Stimulated activated CD4-positive, alpha-beta T cell treated with anti-CD3 and anti-CD28 coated beads, Interleukin-15, amount 100 ng/mL, for 1 hour (primary cell): Measurements from ENCODE around the gene PMP22.

Source experiments
- DNase-seq, 2 donors: peaks; one replicate each; pipeline ENCODE4 v3.0.0-alpha.2; 2020; ENCODE audit warnings: low read depth in 1 of 2, low spot score in 1 of 2

PMP22 gene

DNA sequence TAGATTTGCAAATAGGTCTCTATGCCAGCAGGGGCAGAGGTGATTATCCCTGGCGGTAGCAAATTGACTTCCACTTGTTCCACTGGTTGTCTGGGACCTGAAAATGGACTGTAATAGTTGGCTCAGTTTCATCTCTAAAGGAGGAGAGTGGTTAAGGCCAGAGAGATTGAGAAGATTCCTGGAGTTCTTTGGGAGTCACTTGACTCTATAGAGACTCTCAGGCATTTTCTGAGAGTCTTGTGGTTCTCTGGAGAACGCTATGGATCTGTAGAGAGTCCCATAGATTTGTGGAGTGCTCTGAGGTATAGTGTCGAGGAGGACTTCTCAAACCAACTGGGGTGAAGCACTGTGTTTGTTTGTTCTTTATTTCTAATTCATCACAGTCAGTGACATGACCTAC lies 8.9 kb upstream of the PMP22 start:
- DNase-seq = no peak

- no peak for DNase-seq
These were observed 8.1 kb upstream of the PMP22 start for GRCh38 chr17:15273141-15273793.

GRCh38 chr17:15271741-15272140 lies 6.6 kb upstream of the PMP22 start:
- DNase-seq = no peak

- no peak for DNase-seq
These were observed 5.7 kb upstream of the PMP22 start for GRCh38 chr17:15270628-15271381.

DNA sequence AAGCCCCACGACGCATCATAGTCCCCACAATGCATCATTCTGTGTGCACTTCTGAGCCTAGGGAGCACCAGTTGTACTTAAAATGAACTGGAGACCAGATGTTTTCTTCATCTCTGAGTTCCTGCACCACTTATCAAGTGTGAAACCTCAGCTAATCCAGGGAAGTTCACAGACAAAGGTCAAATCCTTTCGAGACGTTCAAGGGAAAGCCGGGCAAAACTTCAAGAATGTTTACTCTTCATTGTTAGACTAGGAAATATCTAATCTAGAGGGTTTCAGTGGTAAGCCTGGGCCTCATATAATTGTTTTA lies 4.6 kb upstream of the PMP22 start:
- no peak for DNase-seq

DNA sequence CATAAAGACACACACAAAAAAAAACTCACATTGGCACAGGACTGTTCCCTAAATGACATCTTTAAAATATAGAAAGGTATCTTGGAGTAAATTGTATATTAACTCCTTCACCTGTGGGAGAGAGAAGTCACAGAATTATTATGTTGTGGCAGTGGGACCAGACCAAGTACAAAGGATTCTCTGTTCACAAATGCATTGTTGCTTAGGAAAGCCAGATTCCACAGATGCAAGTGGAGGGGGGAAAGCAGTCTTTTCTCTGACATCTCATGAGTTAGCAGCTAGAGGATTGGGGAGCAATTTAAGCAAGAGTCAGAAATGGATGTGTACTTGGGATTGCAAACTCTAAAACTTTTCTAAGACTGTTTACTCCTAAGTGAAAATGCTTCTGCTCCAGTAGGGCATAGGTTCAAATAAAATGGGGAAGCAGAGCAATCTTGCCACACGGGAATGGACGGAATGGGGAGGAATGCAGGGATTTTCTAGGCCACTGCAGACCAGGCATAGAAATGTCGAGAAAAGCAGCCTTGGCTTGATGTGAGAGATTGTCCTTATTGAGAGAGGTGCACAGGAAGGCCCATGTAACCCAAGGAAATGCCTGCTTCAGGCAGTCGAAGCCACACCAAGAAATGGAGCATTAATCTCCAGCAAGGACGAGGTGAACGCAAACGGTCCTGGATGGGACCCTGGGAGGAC lies 4.1 kb upstream of the PMP22 start:
- DNase-seq = no peak

DNA sequence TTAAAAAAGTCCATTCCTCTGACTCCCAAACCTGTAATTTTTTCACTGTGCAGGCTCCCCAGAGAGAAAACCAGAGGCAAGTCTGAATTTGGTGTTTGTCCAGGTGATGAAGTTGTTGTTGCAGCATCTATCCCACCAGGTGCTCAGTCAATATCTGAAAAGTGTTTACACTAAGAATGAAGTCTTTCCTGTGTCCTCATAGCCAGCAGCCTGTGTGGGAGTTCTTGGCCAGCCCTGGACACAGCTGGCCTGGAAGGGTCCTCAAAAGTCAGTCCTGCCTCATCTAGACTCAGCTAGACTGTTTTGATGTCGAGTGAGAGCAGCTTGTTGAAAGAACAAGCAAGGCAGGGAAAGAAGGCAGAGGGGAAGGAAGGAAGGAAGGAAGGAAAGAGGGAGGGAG lies 3.3 kb upstream of the PMP22 start:
- DNase-seq = no peak

GRCh38 chr17:15267996-15268395 lies 2.9 kb upstream of the PMP22 start:
- DNase-seq = no peak

GRCh38 chr17:15266325-15267125 lies 1.4 kb upstream of the PMP22 start:
- DNase-seq = no peak

DNA sequence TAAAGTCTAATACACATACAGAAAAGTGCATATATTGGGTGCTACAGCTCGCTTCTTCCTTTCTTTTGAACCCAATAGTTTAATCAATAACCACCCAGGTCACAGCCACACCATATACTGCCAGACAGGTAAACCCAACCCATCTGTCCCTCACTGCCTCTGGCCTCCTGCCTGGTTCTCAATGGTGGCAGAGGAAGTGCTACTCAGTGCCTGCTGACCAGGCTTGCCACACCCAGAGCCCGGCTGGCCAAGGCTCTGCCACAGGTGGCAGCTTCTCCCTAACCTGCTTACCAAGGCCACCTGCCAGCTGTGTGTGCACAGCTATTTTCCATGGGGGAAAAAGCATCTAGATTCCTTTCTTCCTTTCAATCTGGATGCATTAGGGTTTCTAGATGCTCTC lies 584 bp downstream of the PMP22 start:
- DNase-seq = no peak

DNA sequence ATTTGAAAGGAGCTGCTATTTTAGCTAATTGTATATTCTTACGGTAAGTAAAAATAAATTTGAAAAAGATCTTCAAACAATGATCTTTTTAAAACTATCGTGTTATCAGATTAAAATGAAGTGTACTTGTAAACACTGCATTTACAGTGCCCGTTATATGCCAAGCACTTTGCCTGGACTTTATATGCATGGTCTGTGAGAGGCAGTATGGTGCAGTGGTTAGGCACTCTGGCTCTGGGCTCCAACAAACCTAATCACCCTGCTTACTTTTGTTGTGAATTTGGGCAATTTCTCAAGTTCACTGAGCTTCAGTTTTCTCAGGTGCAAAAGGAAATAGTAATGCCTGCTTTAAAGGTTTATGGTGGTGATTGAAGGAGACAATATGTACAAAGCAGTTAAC lies 1.4 kb downstream of the PMP22 start:
- DNase-seq = no peak

DNA sequence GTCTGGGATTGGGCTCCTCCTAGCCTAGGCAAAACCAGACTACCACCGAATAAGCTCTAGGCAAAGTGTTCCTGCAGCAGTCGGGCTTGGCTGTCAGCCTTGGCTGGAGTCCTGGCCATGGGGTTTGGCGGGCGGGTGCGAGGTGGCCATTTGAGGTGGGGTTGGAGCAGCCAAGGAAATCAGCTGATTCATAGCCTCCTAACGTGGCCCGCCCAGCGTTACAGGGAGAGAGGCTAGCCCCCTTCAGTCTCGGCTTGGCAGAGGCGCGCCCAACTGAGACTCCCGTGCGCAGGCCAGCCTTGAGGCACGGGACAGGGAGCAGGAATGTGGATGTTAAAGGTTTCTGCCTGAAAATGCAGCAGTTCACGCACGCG lies 1.9 kb downstream of the PMP22 start:
- DNase-seq = no peak

DNA sequence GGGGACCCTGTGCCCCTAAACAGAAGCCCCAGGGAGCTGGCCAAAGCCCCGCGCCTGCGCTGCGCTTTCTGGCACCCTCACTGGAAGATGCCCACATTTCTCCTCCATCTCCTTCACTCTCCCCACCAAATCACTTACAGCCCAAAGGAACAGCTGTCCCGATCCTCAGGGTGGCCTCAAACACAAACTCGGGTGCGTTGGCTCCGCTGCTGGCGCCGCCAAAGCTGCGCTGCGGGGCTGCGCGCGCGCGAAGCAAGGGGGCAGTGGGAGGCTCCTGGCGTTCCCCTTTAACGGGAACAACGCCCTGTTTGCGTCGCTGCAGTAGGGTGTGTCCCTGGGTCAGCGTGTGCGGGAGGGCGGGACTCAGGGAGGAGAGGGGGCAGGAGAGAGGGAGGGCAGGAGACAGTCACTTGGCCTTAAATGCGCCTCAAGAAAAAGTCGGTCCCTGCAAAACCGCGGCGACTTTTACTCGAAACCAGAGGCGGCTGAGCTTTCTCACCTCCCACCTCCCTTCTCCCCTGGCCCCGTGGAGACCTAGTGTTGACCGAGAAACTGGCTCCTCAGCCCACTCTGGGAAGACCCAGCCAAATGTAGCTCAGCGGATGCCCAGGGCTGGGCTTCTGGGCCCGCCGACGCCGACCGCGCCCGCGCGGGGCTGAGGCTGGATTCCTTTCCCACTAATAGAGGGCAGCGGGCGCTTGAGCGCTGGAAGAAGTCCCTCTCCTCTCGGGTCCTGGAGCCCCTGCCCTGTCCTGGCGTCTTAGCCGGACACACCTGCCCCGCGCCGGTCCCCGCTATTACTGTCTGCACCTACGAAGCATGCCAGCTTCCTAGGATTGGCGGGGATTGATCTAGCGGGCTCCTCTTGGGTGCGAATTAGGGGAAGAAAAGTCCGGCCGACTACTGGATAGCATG lies 2.6 kb downstream of the PMP22 start:
- DNase-seq = no peak

DNA sequence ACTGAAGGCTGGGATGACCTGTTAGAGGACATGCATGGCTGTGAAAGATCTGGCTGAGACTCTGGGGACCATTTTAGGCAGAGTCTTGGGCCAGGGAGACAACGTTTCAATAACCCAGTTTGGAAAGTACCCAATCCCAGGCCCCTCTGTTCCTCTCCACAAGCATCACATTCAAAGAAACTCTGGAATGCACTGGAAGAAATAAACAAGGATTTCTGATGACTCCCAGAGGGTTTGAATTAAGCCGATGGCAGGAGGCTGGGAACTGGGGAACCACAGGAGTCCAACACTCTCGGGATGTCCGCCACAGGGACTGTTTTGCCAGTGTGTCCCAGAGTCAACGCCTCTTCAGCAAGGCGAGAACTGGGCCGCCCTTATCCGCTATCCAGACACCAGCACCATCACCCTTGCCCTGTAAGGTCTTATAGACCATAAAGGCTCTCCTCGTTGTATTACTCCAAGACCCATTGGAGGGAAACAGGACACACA lies 3.3 kb downstream of the PMP22 start:
- DNase-seq = no peak

DNA sequence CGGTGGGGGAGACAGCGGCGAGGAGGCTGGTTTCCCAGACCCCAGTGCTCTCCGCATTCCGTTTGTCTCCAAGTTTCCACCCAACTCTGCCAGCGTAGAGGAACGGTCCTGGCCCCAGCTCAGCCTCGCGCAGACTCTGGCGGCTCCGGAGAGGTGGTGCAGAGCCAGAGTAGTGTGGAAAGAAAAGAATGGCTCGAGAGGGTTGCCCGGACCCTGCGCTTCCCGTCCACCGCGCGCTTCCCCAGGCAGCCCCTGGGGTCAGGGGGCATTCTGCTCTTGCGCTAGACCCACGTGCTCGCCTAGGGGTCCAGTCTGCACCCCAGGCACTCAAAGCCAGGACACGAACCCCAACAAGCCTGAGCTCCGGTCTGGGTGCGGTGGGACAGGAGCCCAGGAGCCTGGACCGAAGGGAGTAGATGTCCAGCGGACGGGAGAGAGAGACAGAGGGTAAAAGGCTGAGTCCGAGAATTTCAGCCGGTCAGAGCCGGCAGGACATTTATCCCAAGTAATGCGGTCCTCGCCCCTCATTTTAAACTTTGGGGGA lies 3.8 kb downstream of the PMP22 start:
- DNase-seq = no peak

DNA sequence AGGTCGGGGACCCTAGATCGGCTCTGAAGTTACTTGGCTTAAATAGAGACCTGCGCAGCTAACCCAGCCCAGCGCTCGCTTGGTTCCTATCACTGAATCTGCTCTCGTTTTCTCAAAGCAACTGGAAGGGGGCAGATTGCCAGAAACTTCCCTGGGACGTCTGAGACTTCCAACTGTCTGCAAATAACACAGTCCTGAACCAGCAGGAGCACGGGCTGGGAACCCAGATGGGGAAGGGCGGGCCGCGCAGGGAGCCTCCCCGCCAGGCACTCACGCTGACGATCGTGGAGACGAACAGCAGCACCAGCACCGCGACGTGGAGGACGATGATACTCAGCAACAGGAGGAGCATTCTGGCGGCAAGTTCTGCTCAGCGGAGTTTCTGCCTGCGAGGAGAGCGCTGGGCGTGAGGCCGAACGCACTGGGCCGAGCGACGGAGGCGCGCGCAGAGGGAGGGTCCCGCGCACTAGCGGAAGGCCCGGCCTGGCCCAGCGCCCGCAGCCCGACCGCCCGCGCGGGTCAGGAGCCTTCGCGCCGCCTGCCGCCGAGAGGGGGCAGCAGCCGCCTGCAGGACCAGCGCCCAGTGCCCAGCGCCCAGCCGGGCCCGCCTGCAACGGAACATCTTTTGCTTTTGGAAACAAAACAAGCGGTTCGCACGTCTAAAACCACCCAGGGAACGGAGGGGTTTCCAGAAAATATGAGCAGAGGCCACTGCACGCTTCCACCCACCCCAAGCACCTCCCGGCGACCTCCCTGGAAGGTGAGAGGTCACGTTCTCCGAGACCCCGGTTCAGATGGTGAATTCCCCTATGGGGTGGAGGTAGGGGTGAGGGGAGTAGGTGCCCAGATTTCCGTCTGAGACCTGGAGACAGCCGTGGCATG lies 4.5 kb downstream of the PMP22 start:
- peak in 1 of 2 donors; percentile 26 for DNase-seq

GRCh38 chr17:15257796-15258512 lies 7.2 kb downstream of the PMP22 start:
- no peak for DNase-seq

DNA sequence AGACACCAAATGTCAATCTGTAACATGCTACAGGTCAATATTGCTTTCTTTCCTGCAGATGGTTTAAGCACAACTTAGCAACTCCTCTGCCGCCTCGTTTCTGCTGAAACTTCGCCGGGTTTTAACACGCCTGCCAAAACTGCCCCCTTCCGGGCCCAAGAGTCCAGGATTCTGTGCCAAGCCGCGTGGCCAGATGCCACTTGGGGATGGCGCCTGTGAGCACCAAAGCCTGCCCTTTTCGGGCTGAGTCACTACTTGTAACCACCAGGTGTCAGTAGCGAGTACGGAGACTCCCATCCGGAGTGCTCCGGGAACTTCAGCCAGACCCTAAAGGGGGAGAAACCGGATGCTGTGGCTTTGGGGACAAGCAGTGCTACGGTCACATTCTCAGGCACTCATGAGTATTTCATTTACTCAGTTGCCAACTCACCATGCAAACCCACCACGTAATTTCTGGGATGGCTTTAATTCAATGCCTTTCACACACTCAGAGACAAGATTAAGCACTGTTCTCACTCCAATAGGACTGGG lies 7.8 kb downstream of the PMP22 start:
- peak in 1 of 2 donors; percentile 12 for DNase-seq
